Measurements from ENCODE around the gene CCR7.

CCR7 gene

GRCh38 chr17:40568074-40568836 lies 3.0 kb upstream of the CCR7 start:
- TF ChIP-seq, protein P1, sequence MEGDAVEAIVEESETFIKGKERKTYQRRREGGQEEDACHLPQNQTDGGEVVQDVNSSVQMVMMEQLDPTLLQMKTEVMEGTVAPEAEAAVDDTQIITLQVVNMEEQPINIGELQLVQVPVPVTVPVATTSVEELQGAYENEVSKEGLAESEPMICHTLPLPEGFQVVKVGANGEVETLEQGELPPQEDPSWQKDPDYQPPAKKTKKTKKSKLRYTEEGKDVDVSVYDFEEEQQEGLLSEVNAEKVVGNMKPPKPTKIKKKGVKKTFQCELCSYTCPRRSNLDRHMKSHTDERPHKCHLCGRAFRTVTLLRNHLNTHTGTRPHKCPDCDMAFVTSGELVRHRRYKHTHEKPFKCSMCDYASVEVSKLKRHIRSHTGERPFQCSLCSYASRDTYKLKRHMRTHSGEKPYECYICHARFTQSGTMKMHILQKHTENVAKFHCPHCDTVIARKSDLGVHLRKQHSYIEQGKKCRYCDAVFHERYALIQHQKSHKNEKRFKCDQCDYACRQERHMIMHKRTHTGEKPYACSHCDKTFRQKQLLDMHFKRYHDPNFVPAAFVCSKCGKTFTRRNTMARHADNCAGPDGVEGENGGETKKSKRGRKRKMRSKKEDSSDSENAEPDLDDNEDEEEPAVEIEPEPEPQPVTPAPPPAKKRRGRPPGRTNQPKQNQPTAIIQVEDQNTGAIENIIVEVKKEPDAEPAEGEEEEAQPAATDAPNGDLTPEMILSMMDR (IDR thresholded peaks at IDR 0.05) = no peak

DNA sequence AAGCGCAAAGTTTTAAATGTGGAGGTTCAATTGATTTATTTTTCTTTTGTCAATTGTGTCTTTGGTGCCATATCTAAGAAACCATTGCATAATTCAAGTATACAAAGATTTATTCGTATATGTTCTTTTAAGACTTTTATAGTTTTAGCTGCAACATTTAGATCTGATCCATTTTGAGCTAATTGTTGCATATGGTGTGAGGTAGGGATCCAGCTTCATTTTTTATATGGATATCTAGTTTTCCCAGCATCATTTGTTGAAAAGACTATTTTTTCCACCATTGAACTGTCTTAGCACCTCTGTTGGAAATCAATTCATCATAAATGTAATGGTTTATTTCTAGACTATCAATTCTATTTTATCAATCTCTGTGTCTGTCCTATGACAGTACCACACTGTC lies 2.1 kb upstream of the CCR7 start:
- TF ChIP-seq, protein P1 (IDR thresholded peaks at IDR 0.05) = no peak

DNA sequence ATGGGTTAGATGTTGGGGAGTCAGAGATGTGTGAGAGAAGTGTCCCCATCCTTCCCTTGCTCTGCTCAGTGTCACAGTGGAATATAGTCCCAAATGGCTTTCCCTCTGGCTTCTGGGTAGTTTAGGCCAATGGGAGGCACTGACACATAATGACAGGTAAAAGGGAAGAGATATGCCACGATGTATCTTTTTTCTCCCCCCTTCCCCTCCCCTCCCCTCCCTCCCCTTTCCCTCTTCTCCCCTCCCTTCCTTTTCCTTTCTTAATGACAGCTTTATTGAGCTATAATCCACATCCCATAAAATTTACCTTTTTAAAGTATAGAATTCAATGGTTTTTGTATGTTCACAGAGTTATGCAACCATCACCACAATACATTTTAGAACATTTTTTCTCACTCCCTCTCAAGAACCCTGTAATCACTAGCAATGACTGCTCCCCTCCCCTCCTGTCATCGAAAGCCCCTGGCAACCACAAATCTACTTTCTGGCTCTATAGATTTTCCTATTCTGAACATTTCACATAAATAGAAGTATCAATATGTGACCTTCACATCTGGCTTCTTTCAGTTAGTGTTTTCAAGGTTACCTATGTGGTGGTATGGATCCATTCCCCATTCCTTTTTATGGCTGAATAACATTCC lies 617 bp upstream of the CCR7 start:
- TF ChIP-seq, protein P1 (IDR thresholded peaks at IDR 0.05) = no peak

DNA sequence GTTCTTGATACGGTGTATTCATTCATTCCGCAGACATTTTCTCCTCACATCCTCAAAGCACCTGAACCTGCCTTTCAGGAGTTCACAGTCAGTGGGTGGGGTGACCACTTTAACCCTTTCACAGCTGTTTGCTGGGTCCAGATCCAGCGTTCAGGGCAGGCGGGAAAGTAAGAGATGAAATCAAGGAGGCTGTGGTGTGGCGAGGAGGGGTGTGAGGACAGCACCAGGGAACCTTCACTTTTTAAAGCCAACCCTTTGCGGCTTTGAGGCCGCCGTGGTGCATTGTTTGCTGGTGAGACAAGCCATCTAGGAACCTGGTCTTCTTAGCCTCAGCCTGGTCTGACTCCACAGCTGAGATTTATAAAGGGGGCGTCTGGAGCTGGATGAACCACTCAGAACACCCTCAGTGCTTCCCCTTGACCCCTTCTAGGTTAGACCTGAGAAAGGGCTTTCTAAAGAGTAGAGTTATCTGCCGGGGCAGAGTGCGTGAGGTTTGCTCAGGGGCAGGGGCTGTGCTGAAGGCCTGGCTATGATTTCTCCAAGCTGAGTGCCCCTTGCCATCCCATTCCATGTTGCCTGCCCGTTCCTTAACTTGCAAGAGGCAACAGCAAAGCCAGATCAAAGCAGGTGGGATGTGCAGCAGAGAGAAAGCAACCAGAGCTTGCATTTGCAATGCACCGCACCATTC lies 933 bp downstream of the CCR7 start:
- TF ChIP-seq, protein P1 (IDR thresholded peaks at IDR 0.05) = no peak

GRCh38 chr17:40563220-40564052 lies 1.8 kb downstream of the CCR7 start:
- TF ChIP-seq, protein P1 (IDR thresholded peaks at IDR 0.05) = no peak

GRCh38 chr17:40562838-40563219 lies 2.4 kb downstream of the CCR7 start:
- TF ChIP-seq, protein P1 (IDR thresholded peaks at IDR 0.05) = no peak

All from LNCAP (cell line).